Omental fat pad (tissue), 4 donors: Measurements from ENCODE around the gene PTPN5. TPM values are rescaled to one million over a fixed set of nuclear protein-coding genes. Genes with fewer than 3 reads are reported as not detected.
A peak's percentile ranks its signal among the peaks of the same experiment; 100 is the strongest.

Experiments used
- ATAC-seq: fragments of 150-250 bp; one replicate; pipeline ENCODE4 v1.9.1; 2016; ENCODE audit warnings: mild to moderate bottlenecking, moderate library complexity; ENCODE audit not compliant: low FRiP score
- DNase-seq: peaks from one replicate; pipeline ENCODE4 v3.0.0-alpha.2; 2019; ENCODE audit warnings: low spot score
- CTCF ChIP-seq, 3 donors: fragments of 450-650 bp; IDR thresholded peaks; one replicate each; pipeline ENCODE4 v1.5.1; 2016 to 2017; ENCODE audit warnings: antibody characterized with exemption in 3 of 3, mild to moderate bottlenecking in 3 of 3, moderate library complexity in 2 of 3
- total RNA-seq, 4 donors: library from RNA; depleted of rRNA; stranded (reverse); fragments of >200 nt; gene quantifications; one replicate each; pipeline ENCODE4 v1.1.0, GENCODE V29; 2016

The PTPN5 gene
- total RNA-seq, 4 donors from 2014 or later: 0.28 to 4.7 (median 1.5) TPM

GRCh38 chr11:18700872-18701271, 90.7 kb downstream of the PTPN5 start:
- ATAC-seq: no peak
- no peak for TF ChIP-seq CTCF (IDR thresholded peaks at IDR 0.05)
- DNase-seq: no peak

- DNase-seq (no peak), ATAC-seq (no peak)
- no peak for TF ChIP-seq CTCF (IDR thresholded peaks at IDR 0.05)
Observed at GRCh38 chr11:18700375-18700774, 91.2 kb downstream of the PTPN5 start.

- no peak for DNase-seq
- TF ChIP-seq CTCF (IDR thresholded peaks at IDR 0.05): no peak
- no peak for ATAC-seq
Observed at GRCh38 chr11:18699848-18700261, 91.7 kb downstream of the PTPN5 start.

GRCh38 chr11:18699269-18699596, 92.4 kb downstream of the PTPN5 start:
- ATAC-seq: no peak
- no peak for TF ChIP-seq CTCF (IDR thresholded peaks at IDR 0.05)
- no peak for DNase-seq

GRCh38 chr11:18698341-18699268, 93.0 kb downstream of the PTPN5 start, which contains the start of gene TMEM86A:
Gene TMEM86A (plus strand): TSS chr11:18698779. CDS start chr11:18698887, 108 bp downstream.
- DNase-seq (peak; percentile 97), ATAC-seq (peak; percentile 96)
- TF ChIP-seq CTCF (IDR thresholded peaks at IDR 0.05): no peak

- DNase-seq (no peak), ATAC-seq (no peak)
- no peak for TF ChIP-seq CTCF (IDR thresholded peaks at IDR 0.05)
Observed at GRCh38 chr11:18697576-18697975, 94.0 kb downstream of the PTPN5 start.
